HepG2 (cell line): Measurements from ENCODE around the gene SLC4A11. TPM values are rescaled to one million over a fixed set of nuclear protein-coding genes. Genes with fewer than 3 reads are reported as not detected.
A peak's percentile ranks its signal among the peaks of the same experiment; 100 is the strongest.

Experiments
- CREB1 ChIP-seq, 2 experiments: fragments of 450-650 bp in 1 of 2; IDR thresholded peaks; 2 replicates each; pipeline ENCODE4 v1.6.1; 2016 to 2017; ENCODE audit warnings: control low read depth in 1 of 2, mild to moderate bottlenecking in 1 of 2, missing compliant biosample characterization in 1 of 2, missing genetic modification characterization in 1 of 2
- FOXA1 ChIP-seq, 2 experiments: fragments of 450-650 bp in 1 of 2; sonication (generic) in 1 of 2; formaldehyde crosslinking in 1 of 2; IDR thresholded peaks; 2 replicates each; pipeline versions ENCODE4 v1.4.0 to v1.6.1; 2016 to 2020; ENCODE audit warnings: missing genetic modification reagents in 1 of 2
- GPN1 ChIP-seq: sonication (generic); formaldehyde crosslinking; IDR thresholded peaks from 2 replicates; pipeline ENCODE4 v1.5.1; 2020; ENCODE audit warnings: missing genetic modification reagents, borderline replicate concordance
- MXD4 ChIP-seq: IDR thresholded peaks from 2 replicates; pipeline ENCODE4 v1.6.1; 2016; ENCODE audit warnings: mild to moderate bottlenecking, missing biosample characterization, missing genetic modification reagents
- MYC ChIP-seq: sonication (generic); formaldehyde crosslinking; IDR thresholded peaks from 2 replicates; pipeline ENCODE4 v1.9.0; 2021; ENCODE audit warnings: missing genetic modification reagents, borderline replicate concordance
- MYNN ChIP-seq: sonication (generic); formaldehyde crosslinking; IDR thresholded peaks from 2 replicates; pipeline ENCODE4 v1.4.0; 2020; ENCODE audit warnings: mild to moderate bottlenecking, low read depth, missing genetic modification reagents
- NFE2L2 ChIP-seq: fragments of 150-350 bp; IDR thresholded peaks from 2 replicates; pipeline ENCODE4 v1.6.1; 2014; ENCODE audit warnings: low read length
- NFYC ChIP-seq: IDR thresholded peaks from 2 replicates; pipeline ENCODE4 v1.6.1; 2016; ENCODE audit warnings: missing genetic modification reagents, missing compliant biosample characterization
- PAWR ChIP-seq: sonication (generic); formaldehyde crosslinking; IDR thresholded peaks from 2 replicates; pipeline ENCODE4 v1.4.0; 2020; ENCODE audit warnings: missing genetic modification reagents, mild to moderate bottlenecking, borderline replicate concordance
- SRSF1 ChIP-seq: fragments of 200-400 bp; formaldehyde crosslinking; optimal IDR thresholded peaks from 2 replicates; pipeline ENCODE3; 2017; ENCODE audit warnings: mild to moderate bottlenecking, low read depth, low read length, moderate library complexity
- SRSF4 ChIP-seq: fragments of 200-400 bp; formaldehyde crosslinking; IDR thresholded peaks from one replicate; pipeline ENCODE4 v1.6.1; 2018; ENCODE audit warnings: mild to moderate bottlenecking, low read depth, low read length, moderate library complexity; ENCODE audit not compliant: poor library complexity, severe bottlenecking
- ZMAT3 ChIP-seq: sonication (generic); formaldehyde crosslinking; conservative IDR thresholded peaks from 2 replicates; pipeline ENCODE4 v1.7.0; 2021; ENCODE audit warnings: missing genetic modification reagents
- ZNF253 ChIP-seq: sonication (generic); formaldehyde crosslinking; IDR thresholded peaks from 2 replicates; pipeline ENCODE4 v1.8.0; 2022; ENCODE audit warnings: mild to moderate bottlenecking, missing genetic modification reagents, borderline replicate concordance
- ZNF33A ChIP-seq: sonication (generic); formaldehyde crosslinking; IDR thresholded peaks from 2 replicates; pipeline ENCODE4 v1.5.1; 2020; ENCODE audit warnings: missing genetic modification reagents, mild to moderate bottlenecking, moderate library complexity, borderline replicate concordance
- ZNF607 ChIP-seq: sonication (generic); formaldehyde crosslinking; IDR thresholded peaks from 2 replicates; pipeline ENCODE4 v1.5.1; 2020; ENCODE audit warnings: missing genetic modification reagents, mild to moderate bottlenecking, borderline replicate concordance
- polyA plus RNA-seq, 8 experiments: library from polyadenylated mRNA; depleted of rRNA in 3 of 8; stranded (reverse) in 7 of 8; unstranded in 1 of 8; fragments of >200 nt; fragmentation: Illumina TruSeq in 4 of 8; extraction: Trizol in 4 of 8; gene quantifications; 2 replicates each; pipeline versions ENCODE4 v1.2.1 to v1.2.3, GENCODE V29; 2011 to 2016; ENCODE audit warnings: low read depth in 4 of 8, missing spikeins in 1 of 8, mixed read lengths in 1 of 8; ENCODE audit not compliant: insufficient read depth in 1 of 8
- total RNA-seq, 5 experiments: library from RNA; depleted of rRNA; stranded (reverse); fragments of >200 nt; fragmentation: Illumina TruSeq; extraction: Trizol; gene quantifications; 2 replicates each; pipeline ENCODE4 v1.2.3, GENCODE V29; 2016; ENCODE audit warnings: low read depth in 1 of 5
- TF ChIP-seq, protein P1 (sequence below): IDR thresholded peaks from 2 replicates; pipeline ENCODE4 v1.6.1; 2012; ENCODE audit warnings: low read length, improper control_type of control experiment
- TF ChIP-seq, protein P2 (sequence below): sonication (generic); formaldehyde crosslinking; IDR thresholded peaks from 2 replicates; pipeline ENCODE4 v1.5.0; 2020; ENCODE audit warnings: mild to moderate bottlenecking, missing genetic modification reagents
- TF ChIP-seq, protein P3 (sequence below): sonication (generic); formaldehyde crosslinking; IDR thresholded peaks from 2 replicates; pipeline ENCODE4 v1.5.0; 2020; ENCODE audit warnings: missing genetic modification reagents
- TF ChIP-seq, protein P4 (sequence below): IDR thresholded peaks from 2 replicates; pipeline ENCODE4 v1.6.1; 2018; ENCODE audit warnings: missing genetic modification reagents, mild to moderate bottlenecking, missing compliant biosample characterization

SLC4A11 gene
- total and polyA plus RNA-seq, 2 of the 13 experiments (the other 11 are each of a cell fraction or from before 2014, with no cell fraction given): 3.9 to 27.0 TPM

DNA sequence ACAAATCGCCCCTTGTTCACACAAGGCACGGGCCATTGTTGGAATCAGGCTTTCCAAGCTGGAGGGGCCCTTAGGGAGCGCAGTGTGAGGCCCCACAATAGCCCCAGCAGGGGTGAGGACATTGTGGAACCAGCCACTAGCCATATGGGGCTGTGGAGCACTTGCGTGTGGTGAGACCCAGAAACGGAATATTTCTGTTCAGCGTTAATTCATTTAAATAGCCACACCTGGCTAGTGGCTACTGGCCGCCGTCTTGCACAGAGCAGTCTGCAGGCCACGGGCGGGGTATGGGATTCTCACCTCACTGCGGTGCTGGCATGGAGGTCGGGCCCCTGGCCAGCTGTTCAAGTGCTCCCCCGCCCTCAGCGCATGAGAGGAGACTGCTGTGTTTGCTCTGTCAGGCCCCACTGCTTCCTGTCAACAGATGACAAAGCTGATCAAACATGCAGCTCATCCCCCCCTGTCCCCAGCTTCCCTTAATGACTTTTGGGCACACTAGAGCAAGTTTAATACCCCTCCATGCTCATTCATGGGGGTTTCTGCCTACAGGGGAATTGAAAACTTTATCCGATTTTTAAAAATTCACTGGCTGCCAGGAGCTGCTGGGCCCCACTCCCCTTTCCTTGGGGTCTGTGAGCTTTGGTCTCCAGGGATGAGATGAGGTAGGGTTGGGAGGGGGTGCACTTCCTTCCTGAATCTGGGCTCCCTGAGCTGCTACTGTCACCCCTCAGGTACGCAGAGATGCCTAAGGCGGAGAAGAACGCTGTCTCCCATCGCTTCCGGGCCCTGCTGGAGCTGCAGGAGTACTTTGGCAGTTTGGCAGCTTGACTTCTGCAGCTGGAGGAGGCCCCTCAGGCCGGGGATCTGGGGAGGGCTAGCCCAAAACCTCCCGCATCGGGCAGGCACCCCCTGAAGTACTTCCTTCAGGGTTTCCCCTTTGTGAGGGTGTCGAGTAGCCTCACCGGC lies 16.1 kb downstream of the SLC4A11 start (continued):
- TF ChIP-seq GPN1 (no peak), FOXA1 (IDR thresholded peaks at IDR 0.05) (peak; percentile 92), FOXA1 (CRISPR knock-in tag; IDR thresholded peaks at IDR 0.05) (peak; percentile 99), NFYC (CRISPR knock-in tag) (peak; percentile 22), SRSF1 (no peak), ZNF253 (CRISPR knock-in tag) (no peak), ZNF607 (CRISPR knock-in tag) (peak; percentile 91), MXD4 (CRISPR knock-in tag) (peak; percentile 92), NFE2L2 (no peak), PAWR (CRISPR knock-in tag) (0 out of 2 replicates have a peak, but pooled peaks have one; percentile 91), SRSF4 (no peak), ZNF33A (CRISPR knock-in tag) (peak; percentile 83; the same call in 1 of the 2 replicates), MYC (peak; percentile 92), CREB1 (IDR thresholded peaks at IDR 0.05) (peak; percentile 81), CREB1 (CRISPR knock-in tag; IDR thresholded peaks at IDR 0.05) (no peak), MYNN (CRISPR knock-in tag) (no peak), ZMAT3 (CRISPR knock-in tag) (peak; percentile 71; the same call in 1 of the 2 replicates)
- TF ChIP-seq, protein P1, sequence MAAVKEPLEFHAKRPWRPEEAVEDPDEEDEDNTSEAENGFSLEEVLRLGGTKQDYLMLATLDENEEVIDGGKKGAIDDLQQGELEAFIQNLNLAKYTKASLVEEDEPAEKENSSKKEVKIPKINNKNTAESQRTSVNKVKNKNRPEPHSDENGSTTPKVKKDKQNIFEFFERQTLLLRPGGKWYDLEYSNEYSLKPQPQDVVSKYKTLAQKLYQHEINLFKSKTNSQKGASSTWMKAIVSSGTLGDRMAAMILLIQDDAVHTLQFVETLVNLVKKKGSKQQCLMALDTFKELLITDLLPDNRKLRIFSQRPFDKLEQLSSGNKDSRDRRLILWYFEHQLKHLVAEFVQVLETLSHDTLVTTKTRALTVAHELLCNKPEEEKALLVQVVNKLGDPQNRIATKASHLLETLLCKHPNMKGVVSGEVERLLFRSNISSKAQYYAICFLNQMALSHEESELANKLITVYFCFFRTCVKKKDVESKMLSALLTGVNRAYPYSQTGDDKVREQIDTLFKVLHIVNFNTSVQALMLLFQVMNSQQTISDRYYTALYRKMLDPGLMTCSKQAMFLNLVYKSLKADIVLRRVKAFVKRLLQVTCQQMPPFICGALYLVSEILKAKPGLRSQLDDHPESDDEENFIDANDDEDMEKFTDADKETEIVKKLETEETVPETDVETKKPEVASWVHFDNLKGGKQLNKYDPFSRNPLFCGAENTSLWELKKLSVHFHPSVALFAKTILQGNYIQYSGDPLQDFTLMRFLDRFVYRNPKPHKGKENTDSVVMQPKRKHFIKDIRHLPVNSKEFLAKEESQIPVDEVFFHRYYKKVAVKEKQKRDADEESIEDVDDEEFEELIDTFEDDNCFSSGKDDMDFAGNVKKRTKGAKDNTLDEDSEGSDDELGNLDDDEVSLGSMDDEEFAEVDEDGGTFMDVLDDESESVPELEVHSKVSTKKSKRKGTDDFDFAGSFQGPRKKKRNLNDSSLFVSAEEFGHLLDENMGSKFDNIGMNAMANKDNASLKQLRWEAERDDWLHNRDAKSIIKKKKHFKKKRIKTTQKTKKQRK: no peak
- TF ChIP-seq, protein P2, sequence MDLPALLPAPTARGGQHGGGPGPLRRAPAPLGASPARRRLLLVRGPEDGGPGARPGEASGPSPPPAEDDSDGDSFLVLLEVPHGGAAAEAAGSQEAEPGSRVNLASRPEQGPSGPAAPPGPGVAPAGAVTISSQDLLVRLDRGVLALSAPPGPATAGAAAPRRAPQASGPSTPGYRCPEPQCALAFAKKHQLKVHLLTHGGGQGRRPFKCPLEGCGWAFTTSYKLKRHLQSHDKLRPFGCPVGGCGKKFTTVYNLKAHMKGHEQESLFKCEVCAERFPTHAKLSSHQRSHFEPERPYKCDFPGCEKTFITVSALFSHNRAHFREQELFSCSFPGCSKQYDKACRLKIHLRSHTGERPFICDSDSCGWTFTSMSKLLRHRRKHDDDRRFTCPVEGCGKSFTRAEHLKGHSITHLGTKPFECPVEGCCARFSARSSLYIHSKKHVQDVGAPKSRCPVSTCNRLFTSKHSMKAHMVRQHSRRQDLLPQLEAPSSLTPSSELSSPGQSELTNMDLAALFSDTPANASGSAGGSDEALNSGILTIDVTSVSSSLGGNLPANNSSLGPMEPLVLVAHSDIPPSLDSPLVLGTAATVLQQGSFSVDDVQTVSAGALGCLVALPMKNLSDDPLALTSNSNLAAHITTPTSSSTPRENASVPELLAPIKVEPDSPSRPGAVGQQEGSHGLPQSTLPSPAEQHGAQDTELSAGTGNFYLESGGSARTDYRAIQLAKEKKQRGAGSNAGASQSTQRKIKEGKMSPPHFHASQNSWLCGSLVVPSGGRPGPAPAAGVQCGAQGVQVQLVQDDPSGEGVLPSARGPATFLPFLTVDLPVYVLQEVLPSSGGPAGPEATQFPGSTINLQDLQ (CRISPR knock-in tag): no peak
- TF ChIP-seq, protein P3, sequence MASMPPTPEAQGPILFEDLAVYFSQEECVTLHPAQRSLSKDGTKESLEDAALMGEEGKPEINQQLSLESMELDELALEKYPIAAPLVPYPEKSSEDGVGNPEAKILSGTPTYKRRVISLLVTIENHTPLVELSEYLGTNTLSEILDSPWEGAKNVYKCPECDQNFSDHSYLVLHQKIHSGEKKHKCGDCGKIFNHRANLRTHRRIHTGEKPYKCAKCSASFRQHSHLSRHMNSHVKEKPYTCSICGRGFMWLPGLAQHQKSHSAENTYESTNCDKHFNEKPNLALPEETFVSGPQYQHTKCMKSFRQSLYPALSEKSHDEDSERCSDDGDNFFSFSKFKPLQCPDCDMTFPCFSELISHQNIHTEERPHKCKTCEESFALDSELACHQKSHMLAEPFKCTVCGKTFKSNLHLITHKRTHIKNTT (CRISPR knock-in tag): no peak
- TF ChIP-seq, protein P4, sequence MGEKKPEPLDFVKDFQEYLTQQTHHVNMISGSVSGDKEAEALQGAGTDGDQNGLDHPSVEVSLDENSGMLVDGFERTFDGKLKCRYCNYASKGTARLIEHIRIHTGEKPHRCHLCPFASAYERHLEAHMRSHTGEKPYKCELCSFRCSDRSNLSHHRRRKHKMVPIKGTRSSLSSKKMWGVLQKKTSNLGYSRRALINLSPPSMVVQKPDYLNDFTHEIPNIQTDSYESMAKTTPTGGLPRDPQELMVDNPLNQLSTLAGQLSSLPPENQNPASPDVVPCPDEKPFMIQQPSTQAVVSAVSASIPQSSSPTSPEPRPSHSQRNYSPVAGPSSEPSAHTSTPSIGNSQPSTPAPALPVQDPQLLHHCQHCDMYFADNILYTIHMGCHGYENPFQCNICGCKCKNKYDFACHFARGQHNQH: peak; percentile 95
